GM19395 (cell line): ENCODE data around the gene SPOCK1.

Experiments
- ATAC-seq: cut with Tn5 transposase; IDR thresholded peaks from one replicate; pipeline ENCODE4 v1.9.1; 2021; ENCODE audit warnings: mild to moderate bottlenecking, moderate library complexity; ENCODE audit not compliant: unreplicated experiment

Gene SPOCK1

GRCh38 chr5:137335493-137335892, 163.6 kb downstream of the SPOCK1 start:
- ATAC-seq, result no peak

- no peak for ATAC-seq
Measured at GRCh38 chr5:137333928-137334327, 165.2 kb downstream of the SPOCK1 start.

GRCh38 chr5:137333475-137333874, 165.7 kb downstream of the SPOCK1 start:
- ATAC-seq, result no peak

GRCh38 chr5:137332296-137332695, 166.8 kb downstream of the SPOCK1 start:
- no peak for ATAC-seq

- ATAC-seq, result no peak
Measured at GRCh38 chr5:137329586-137330296, 169.4 kb downstream of the SPOCK1 start.

GRCh38 chr5:137328991-137329390, 170.1 kb downstream of the SPOCK1 start:
- no peak for ATAC-seq

GRCh38 chr5:137328463-137328862, 170.7 kb downstream of the SPOCK1 start:
- ATAC-seq, result no peak

- no peak for ATAC-seq
Measured at GRCh38 chr5:137325721-137326120, 173.4 kb downstream of the SPOCK1 start.

- no peak for ATAC-seq
Measured at GRCh38 chr5:137320056-137321045, 178.8 kb downstream of the SPOCK1 start.

GRCh38 chr5:137318027-137318426, 181.1 kb downstream of the SPOCK1 start:
- no peak for ATAC-seq

- ATAC-seq, result no peak
Measured at GRCh38 chr5:137316346-137316736, 182.8 kb downstream of the SPOCK1 start.

- ATAC-seq, result no peak
Measured at GRCh38 chr5:137315534-137316345, 183.4 kb downstream of the SPOCK1 start.

GRCh38 chr5:137315109-137315508, 184.0 kb downstream of the SPOCK1 start:
- no peak for ATAC-seq

GRCh38 chr5:137313526-137314175, 185.5 kb downstream of the SPOCK1 start:
- no peak for ATAC-seq

GRCh38 chr5:137312011-137312410, 187.1 kb downstream of the SPOCK1 start:
- ATAC-seq, result no peak

- no peak for ATAC-seq
Measured at GRCh38 chr5:137310051-137310730, 188.9 kb downstream of the SPOCK1 start.

GRCh38 chr5:137309290-137309689, 189.8 kb downstream of the SPOCK1 start:
- ATAC-seq, result no peak

- ATAC-seq, result no peak
Measured at GRCh38 chr5:137308311-137308710, 190.8 kb downstream of the SPOCK1 start.

GRCh38 chr5:137306903-137307302, 192.2 kb downstream of the SPOCK1 start:
- ATAC-seq, result no peak
